NCI-H526 (cell line): Measurements from ENCODE around the gene ZNF787.

ENCODE experiments used
- DNase-seq, 2 experiments: peaks; one replicate each; lab custom pipeline; 2025; lab: John Stamatoyannopoulos, UW

Gene ZNF787

DNA sequence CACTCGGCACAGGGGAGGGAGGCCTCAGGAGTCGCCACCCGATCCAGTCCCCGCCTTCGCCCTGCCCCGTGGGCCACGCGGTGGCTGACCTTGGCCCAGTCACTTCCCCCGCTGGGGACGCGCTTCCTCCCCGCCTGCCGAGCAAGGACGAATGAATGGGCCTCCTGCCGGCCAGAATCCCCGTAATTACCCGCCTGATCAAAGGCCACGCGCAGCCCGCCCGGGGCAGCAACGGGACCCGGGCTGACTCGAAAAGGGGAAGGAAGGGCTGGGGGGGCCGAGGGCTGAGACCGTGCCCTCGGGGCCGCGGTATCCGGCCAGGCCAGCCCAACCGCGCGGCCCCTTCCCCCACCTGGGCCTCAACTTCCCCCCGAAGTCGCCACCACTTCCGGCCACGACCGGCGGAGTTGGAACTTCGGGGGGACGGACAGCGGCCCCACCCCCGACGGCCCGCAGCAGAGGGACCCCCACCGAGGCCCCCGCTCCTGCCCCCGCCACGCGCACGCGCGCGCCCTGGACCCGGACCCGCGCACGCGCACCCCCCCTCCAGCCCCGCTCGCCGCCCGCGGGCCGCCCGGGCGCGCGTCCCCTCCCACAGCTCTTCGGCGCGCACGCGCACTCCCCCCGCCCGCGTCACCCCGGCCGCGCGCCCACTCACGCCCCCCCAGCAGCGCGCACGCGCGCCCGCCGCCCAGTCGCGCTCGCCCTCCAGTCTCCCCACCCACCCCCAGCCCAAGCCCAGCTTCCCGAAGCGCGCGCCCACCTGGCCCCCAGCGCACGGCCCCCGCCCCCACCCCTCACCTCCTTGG lies 520 bp downstream of the ZNF787 start:
- peak in 1 of 2 experiments; percentile 89 for DNase-seq

DNA sequence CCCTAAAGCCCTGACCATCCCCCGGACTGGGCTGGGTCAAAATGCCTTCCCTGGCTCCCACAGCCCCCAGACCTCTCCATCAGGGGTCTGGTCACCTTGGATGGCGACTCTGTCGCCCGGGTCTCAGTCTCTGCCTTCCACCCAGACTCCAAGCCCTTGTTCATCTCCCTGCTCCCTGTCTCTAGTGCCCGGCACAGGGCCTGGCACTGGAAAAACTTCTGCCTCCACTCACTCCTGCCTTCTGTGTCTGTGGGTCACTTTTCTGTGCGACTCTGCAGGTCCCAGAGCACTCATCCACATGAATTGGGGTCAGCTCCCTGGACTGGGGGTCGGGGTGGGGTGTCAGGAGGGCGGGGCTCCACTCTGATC lies 1.1 kb downstream of the ZNF787 start:
- DNase-seq: no peak

DNA sequence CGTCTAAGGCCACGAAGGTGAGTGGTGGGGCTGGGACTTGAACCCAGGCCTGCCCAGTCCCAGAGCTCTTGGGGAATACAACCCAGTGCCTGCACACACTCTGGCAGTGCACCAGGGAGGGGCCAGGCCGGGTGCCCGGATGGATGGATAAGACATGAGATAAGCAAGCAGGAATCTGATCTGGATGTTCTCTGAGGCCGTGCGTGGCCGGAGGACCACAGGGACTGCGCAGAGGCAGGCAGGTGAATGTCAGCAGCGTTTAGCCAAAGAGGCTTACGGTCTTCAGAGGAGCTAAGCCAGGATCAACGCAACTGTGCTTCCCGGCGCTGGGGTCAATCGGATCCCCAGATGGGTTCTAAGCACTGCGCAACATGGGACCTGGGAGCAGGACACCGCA lies 1.5 kb downstream of the ZNF787 start:
- no peak for DNase-seq

DNA sequence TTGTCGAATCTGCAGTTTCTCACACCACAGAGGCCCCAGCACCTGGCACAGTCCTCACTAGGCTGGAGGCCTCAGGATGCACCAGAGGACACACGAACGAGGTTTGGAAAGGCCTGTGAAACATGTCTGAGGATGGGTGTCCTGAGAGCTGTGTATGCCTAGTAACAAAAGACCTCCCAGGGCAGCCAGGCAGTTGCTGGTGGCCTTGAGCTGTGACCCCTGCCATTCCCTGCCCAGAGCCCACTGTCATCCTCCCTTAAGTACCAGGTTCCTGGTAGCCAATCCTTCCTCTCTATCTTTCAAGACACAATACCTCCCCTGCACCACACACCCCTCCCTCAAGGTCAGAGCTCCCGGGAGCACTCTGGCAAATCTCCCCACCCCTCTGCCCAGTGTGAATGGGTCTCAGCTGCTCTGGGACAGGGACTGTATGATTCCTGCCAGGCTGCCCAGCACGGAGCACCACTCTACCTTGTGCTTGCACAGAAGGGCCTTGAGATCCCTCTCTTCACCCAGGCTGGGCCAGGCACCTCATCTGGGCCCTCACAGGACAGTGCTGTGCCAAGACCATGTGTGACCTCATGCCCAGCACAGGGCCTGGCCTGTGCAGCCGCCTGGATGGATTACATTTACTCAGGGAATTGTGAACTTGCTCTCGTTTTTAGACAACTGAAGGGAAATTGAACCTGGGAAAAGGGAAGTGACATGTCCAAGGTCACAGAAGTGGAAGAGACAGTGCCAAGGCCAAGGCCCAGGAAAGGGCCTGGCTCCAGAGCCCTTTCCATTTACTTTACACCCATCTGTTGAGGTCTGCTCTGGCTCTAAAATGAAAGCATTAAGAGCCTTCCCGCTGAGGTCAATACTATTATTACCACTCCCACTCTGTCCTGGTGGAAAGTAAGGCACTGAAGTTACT lies 2.2 kb downstream of the ZNF787 start:
- DNase-seq: no peak

DNA sequence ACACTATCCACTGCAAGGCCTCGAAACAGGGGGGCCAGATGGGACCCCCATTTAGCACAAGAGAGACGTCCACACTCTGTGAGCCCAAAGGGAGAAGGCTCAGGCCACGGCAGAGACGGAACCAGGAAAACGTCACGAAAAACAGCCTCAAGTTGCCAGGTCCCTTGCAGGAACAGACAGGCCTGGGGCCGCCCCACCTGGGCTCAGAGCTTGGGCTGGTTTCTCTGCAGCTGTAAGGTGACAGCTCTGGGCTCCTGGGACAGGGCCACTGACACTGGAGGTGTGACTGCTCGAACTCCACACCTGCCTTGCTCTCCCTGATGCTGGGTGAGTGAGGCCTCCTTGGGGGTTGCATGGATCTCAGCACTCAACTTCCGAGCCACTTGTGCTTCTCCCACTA lies 3.2 kb downstream of the ZNF787 start:
- DNase-seq: no peak

DNA sequence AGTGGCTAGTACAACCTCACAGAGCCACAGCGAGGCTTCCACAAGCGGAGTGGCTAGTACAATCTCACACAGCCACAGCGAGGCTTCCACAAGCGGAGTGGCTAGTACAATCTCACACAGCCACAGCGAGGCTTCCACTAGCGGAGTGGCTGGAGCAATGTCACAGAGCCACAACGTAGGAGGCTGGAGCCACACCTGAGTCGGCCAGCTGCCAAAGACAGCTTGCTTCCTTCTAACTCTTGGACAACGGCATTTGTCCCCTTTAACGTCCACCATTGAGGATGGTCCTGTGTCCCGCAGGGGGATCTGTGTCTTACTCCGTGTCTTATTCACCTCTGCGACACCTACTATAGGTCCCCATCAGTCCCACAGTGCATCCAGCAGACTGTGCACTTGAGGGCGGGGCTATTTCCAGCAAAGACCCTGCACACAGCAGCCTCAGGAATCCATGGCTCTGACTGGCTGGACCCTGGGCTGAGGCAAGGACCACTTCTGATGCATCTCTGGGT lies 3.7 kb downstream of the ZNF787 start:
- no peak for DNase-seq

DNA sequence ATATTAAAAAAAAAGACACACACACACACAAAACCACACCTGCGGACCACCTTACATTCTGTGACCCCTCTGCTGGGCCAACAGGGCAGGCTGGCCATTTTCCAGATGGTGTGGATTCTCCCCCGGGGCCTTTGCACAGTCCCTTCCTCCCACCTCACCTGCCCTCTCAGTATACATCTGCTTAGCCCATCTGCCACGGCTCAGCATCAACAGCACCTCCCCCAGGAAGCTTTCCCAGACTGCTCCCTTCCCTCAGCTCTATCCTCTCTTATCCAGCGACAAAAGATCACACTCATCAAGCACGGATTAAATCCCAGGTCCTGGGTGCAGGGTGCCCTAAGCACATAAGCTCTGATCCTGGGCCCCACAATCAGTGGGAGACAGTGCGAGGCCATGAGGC lies 4.5 kb downstream of the ZNF787 start:
- DNase-seq: no peak

DNA sequence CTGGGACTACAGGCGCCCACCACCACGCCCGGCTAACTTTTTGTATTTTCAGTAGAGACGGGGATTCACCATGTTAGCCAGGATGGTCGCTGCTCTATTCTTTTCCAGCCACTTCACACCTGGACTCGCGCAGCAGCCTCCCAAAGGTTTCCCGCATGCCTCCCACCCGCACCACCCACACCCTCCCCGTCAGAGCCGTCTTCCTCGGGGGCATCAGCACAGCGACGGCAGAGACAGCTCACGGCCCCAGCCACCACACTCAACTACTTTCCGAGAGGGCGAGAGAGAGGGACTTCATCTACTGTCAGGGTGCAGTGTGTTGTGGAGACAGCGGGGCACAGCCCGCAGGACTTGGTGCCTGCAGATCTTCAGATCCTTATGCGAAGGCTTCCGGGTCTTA lies 5.6 kb downstream of the ZNF787 start:
- DNase-seq: no peak

DNA sequence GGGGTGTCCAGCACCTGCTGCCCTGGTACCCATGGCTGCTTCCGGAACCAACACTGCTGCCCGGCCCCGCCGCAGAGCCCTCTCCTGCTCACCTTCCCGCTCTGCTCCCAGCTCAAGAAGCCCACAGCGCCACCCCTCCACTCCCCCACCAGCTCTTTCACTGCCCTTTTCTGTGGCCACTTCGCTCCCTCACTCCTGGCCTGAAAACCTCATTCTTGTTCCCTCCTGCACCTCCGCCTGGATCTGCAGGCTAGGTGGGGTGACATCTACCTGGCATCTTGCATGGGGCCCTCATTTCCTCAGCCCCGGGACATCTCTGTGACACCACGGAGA lies 6.4 kb downstream of the ZNF787 start:
- no peak for DNase-seq

DNA sequence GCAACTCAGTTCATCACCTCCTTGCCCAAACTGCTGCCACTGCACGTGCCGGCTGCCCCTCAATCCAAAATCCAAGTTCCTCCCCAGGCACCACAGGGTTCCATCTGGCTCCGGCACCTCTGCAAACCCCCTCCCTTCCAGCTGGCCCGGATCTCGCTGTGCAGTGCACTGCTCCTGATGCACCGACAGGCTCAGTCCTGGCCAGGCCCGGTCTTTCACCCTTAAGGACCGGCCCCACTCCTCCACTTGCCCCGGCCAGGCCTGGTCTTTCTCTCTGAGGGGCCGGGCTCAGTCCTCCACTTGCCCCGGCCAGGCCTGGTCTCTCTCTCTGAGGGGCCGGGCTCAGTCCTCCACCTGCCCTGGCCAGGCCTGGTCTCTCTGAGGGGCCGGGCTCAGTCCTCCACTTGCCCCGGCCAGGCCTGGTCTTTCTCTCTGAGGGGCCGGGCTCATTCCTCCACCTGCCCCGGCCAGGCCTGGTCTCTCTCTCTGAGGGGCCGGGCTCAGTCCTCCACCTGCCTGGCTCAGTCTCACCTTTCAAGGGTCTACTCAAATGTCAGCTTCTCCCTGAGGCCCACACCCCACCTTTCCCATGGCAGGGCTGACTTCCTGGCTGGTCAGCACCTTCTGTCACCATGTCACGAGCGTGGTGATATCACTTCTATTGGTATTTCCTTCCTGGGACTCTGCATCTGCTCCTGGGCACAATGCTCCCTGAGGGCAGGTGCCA lies 6.9 kb downstream of the ZNF787 start:
- no peak for DNase-seq

DNA sequence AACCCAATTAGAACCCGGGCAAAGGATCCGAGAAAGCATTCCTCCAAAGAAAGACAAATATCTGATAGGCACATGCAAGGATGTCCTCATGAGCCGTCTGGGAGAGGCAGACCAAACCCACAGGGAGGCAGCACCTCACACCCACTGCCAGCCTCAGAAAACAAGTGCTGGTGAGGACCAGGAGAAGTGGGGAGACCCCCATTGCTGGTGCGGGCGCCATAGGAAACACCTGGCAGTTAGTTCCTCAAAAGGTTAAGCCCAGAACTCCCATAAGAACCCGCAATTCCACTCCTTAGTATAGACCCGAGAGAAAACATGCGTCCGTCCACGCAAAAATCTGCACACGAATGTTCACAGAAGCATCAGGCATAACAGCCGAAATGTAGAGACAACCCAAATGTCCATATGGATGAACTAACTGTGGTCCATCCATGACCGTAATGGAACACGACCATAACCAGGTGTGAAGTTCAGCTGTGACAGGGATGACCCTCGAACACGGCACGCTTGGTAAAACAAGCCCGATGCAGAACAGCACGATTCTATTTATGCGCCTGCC lies 7.9 kb downstream of the ZNF787 start:
- DNase-seq: no peak

DNA sequence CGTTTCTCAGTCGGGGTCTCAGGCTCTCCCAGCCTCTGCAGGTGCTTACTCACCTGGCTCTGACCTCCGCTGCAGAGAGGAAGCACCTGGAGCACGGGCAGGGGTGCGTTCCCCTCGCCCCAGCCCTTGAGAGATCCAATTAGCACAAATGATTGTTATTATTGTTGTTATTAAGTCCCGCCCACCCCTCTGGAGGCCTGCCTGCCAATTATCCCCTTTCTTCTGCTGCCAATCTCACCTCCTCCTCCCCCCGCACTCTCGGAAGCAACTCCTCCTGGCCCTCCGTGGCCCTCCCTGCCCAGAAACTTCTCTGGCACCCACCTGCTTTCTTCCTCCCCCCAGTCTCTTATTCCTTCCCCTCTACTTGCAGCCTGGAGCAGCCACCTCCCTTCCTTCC lies 8.8 kb downstream of the ZNF787 start:
- DNase-seq: no peak

DNA sequence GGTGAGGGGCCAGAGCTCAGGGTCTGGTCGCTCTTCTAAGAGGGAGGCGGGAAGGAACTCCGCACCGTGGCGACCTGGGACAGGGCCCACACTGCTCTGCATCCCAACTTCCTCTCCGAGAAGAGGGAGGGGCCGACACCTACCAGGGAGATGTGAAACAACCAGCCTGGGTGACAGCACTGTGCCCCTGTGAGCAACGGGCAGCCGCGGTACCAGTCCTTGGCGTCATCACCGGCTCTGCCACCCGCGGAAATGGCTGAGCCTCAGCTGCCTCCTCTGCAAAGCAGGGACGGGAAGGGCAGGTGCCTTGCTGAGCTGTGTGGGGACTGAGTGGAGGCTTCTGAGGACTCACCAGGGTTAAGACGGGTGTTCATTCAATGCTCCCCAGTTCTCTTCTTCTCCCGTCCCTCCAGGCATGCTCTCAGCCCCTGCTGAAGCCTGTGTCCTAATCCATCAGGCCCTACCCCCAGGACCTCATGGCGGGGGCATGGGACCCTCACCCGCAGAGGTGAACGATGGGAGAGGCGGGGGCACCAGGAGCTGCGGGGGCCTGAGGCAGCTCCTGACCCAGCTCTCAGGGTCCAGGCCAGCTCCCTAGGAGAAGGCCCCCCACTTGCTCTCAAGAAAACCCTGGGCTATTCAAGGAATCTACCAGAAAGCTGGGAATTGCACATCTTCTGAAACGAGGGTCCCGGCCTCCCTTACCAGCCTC lies 9.3 kb downstream of the ZNF787 start:
- peak in 1 of 2 experiments; percentile 49 for DNase-seq

DNA sequence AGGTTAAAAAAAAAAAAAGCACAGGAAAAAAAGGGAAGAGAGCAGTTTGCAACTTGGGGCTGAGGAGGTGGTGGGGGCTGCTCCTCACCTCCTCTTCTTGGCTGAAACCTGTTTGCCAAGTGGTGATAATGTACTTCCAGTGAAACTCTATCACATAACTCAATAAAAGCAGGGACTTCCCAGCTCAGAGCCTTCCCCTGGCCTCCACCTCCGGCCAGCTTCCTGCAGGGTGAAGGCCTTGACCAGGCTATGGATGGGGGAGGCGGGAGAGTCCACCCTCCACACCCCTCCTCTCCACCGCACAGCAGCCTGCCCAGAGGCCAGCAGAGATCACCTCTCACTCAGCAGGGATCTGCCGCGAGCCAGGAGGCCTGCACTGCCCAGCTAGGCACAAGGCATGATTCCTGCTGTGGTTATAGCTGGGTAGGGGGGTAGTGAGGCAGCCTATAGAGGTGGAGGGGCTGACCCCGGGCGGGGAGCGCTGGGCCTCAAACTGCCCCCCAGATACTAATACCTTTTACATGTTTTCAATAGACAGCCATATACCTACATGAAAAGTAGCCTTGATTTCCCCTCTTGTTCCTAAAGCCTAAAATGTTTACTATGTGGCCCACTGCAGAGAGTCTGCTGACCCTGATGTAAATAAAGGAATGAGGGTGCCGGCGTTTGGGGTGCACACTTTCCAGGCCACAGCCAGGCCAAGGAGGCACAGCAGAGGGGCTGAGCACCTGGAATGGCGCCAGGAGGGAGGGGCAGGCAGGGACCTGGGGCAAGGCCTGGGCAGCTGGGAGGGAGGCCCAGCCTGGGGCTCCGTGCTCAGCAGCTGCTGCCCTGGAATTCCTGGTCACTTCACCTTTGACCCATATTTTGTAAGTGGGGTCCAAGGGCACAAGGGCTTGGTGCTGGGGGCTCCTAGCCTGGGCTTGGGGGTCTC lies 10.3 kb downstream of the ZNF787 start:
- DNase-seq: no peak

DNA sequence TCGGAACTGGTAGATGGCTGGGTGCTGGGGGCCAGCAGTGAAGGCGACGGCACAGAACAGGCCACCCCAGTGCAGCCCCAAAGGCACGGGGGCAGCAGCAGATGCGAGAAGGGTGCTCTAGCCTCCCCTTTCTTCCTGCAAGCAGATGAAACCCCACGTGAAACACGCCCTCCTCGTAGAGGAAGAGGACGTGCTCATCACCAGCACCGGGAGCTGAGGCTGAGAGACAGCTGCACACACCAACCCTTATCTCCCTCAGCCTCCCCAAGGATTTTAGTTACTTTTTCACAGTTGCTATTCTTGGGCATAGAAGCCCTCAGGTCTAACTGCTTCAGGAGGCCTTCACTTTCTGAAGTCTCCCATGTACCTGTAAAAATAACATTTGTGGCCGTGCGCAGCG lies 11.9 kb downstream of the ZNF787 start:
- no peak for DNase-seq

DNA sequence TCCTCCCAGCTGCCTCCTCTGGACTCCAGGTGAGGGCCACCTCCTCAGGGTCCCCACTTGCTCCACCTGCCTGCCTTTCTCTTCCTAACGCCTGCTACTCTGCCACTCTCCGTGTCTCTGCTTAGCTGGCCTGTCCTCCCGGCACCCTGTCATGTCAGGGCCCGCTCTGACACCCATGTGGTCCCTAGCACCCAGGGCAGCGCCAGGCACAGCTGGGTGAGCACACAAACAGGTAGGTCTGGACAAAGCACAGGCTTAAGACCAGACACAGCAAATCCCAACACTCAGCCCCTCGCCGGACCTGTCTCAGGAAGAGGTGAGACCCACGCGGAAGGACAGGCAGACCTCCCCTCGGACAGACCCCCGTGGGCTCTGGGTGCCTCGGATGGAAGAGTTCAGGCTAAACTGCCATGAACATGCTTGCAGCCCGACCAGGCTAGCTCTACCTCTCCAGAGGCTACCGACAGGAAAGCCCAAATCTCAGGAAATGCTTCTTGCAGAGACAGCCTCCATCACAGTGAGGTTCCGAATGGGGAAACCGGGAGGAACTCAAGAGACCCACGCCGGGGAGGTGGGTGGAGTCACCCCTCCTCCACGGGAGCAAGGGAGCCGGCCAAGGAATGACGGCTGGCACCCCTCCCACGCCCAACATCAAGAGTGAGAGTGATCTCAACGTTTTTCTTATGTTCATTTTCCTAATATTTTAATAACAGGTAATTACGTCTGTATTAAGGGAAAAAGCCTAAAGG lies 12.5 kb downstream of the ZNF787 start:
- no peak for DNase-seq

DNA sequence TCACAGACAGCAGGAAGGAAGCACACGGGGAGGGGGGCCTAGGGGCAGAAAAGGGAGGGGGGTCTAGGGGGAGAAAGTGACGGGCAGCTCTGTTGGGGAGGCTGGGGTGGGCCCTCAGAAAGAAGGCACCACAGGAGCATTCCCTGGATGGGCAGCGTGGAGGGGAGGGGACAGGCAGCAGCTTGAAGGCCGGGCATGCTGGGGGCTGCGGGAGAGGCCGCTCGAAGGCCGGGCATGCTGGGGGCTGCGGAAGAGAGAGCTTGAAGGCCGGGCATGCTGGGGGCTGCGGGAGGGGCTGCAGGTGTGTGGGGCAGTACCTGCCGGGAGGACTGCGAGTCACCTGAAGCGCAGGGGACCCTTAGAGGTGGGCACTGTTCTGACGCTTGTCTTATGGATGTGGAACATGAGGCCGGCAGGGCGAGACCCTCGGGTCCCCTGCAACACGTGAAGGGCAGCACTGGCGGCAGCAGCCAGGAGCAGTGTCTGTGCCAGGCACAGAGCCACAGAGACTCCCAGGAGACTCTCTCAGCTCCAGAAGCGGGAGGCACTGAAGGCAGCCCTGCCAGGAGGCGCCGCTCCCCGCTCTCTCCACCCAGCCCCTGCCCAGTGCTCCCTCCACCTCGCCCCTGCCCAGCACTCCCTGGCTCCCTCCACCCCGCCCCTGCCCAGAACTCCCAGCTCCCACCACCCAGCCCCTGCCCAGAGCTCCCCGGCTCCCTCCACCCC lies 13.3 kb downstream of the ZNF787 start:
- peak in 1 of 2 experiments; percentile 25 for DNase-seq

DNA sequence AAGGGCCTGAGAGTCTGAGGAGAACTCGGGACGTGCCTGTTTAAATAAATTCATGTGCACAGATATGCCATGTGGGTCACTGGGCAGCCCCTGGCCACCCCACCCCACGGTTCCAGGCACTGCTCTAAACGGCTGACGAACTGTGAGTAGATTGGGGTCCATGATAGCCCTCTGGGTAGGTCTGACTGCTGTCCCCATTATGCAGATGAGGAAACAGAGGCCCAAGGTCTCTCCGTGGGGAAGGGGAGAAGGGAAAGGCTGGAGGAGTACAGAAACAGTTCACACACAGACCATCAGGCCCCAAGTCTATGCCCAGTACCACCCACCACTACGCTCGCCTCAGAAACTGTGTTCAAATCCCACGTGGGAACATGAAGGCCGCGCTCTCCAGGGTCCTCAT lies 14.1 kb downstream of the ZNF787 start:
- DNase-seq: no peak

DNA sequence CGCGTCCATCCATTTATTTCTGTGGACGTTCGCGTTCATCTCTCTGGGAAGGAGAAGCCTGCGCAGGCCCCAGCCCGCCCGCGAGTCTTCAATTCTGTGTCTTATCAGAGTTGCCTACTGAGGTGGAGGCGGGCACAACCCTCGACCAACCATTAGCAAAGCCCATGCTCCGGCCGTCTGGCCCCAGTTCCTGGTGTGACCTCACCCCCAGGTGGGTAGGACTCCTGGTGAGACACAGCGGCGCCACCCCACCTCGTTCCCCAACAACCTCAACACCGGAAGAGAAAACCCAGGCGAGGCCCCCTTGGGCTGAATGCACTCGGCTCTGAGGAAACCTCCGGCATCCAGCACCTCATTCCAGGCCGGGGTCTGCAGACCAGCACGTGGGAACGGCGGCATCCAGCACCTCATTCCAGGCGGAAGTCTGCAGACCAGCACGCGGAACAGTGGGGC lies 14.7 kb downstream of the ZNF787 start:
- no peak for DNase-seq
